Superior temporal gyrus (tissue), 1 donor: Measurements from ENCODE around the gene HRH2.
"Not testable (repeated sequence)": the region's sequence is repeated elsewhere in the genome, so short reads cannot be mapped to it uniquely, and the experiment has no call there.

Experiments used
- DNase-seq: peaks from one replicate; pipeline ENCODE4 v3.0.0-alpha.2; 2016; ENCODE audit errors: extremely low spot score

Gene HRH2

DNA sequence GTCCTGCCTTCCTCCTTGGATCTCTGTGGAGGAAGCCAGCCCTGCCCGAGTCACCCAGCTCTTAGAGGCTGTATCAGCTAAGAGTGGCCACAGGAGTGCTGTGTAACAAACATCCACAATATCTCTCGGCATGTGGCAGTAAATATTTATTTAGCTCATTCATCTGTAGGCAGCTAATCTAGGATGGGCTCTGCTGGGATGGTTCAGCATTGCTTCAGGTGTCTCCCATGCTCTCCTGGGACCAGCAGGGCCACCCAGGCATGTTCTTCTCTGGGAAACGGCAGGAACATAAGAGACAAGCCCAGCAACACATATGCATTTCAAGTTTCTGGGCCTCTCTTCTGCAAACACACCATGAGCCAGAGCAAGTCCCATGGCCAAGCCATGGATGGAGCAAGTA, 56.1 kb downstream of the HRH2 start:
- no peak for DNase-seq

DNA sequence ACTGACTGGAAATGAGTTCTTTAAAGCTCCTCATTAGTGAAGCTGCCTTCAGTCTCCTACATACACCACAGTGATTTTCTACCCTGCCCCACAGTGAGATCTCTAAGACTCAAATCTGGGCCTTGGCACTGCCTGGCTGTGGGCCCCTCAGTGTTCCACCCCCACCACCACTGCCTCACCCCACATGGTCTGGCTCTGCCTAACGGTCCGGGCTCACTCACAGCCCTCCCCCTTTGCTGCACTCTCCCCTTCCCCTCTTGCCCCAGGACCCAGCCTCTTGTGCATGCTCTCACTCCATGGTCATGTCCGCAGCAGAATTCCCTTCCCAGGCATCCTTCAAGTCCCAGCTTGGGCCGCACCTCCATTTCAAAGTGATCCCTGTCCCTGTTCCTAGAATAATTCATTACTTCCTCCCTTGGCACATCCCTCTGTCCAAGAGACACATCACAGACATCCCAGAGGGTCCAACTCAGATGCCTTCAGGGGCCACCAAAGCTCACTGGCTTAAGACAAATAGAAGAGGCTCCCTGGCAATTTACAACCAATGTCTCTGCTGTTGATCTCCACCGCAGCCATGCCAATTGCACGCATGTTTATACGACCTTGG, 56.7 kb downstream of the HRH2 start:
- no peak for DNase-seq

DNA sequence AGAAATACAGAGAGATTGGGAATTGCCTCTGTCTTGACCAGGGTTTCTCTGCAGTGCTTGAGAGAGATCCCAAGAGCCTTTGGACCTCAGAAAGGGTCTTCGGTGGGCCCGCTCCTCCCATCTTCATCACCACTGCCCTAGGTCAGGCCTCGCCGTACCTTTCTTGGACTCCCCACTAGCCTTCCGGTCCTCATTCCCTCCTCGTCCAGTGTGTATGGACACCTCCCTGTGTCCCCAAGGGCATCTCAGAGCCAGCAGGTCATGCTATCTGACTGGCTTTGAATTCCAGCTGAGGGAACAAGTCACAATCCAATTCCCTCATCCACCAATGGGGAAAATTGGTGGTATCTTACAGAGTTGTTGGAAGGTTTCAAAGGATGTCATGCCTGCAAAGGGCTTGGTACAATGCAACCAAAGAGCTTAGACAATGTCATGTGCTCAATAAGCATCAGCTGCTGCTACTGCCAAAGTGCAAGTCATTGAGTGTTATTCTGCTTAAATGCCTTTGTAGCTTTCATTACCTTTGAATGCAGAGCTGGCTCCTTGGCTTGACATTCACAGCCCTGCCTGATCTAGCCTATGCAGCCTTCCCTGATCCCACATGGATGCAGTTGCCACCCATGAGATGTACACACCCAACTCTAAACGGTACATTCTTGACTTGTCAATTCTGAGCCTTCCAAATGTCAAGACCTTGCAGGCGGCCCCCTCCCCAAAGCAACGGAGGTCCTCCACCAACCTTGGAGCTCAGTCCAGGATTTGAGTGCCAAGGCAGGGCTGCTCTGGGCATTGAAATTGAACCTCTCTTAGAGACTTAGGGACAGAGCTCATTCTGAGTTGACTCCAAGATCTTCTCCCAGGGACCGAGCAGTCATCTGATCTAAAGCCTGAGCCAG, 58.0 kb downstream of the HRH2 start:
- DNase-seq: no peak

DNA sequence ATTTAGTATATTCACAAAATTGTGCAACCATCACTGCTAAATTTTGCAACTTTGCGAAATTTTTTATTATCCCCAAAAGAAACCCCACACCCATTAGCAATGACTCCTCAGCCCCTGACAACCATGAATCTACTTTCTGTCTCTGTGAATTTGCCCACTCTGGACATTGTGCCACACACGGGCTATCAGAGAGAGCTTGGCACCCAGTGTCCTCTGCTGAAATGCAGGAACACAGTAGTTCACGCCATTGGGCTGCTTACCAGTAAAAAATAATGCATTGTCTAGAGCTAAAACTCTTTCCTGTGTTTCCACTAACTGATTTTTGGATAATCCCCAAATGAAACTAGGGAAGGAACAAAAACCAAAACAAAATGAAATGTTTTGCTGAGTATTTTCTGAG, 60.0 kb downstream of the HRH2 start:
- DNase-seq: no peak

DNA sequence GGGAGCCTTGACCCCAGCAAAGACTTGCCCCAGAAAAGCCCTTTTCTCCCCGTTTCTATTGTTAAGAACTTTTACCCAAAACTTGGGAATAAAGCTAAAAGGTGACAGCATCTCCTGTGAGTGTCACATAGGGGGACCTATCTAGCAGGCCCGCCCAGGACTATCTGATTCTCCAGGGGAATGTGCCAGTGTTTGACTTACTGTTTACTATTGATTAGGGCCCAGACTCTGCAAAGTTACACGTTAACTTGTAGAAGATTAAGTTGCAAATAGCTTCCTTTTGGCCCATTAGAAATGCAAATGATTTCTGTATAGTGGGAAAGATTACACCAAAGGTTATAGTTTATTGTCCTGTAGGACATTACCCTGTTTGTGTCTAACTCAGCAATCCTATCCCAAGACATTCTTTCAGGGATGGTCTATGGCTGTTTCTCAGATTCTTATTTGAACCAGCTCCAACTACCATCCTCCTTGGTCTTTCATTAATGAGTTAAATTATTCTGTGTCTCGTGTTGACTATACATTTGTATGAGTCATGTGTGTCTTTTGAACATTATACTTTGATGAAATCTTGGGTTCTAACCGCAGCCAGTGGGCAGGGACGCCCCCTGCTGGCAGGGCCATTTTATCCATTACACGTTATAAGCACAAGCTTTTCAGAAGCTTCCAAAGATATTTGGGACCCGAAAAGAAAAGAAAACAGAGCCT, 60.7 kb downstream of the HRH2 start:
- no peak for DNase-seq

DNA sequence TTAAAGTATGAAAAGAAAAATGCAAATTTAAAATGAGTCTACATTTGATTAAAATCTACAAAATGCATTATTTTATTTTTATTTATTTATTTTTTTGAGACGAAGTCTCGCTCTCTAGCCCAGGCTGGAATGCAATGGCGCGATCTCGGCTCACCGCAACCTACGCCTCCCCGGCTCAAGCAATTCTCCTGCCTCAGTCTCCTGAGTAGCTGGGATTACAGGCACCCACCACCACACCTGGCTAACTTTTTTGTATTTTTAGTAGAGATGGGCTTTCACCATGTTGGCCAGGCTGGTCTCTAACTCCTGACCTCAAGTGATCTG, 61.2 kb downstream of the HRH2 start:
- DNase-seq: not testable (repeated sequence)

DNA sequence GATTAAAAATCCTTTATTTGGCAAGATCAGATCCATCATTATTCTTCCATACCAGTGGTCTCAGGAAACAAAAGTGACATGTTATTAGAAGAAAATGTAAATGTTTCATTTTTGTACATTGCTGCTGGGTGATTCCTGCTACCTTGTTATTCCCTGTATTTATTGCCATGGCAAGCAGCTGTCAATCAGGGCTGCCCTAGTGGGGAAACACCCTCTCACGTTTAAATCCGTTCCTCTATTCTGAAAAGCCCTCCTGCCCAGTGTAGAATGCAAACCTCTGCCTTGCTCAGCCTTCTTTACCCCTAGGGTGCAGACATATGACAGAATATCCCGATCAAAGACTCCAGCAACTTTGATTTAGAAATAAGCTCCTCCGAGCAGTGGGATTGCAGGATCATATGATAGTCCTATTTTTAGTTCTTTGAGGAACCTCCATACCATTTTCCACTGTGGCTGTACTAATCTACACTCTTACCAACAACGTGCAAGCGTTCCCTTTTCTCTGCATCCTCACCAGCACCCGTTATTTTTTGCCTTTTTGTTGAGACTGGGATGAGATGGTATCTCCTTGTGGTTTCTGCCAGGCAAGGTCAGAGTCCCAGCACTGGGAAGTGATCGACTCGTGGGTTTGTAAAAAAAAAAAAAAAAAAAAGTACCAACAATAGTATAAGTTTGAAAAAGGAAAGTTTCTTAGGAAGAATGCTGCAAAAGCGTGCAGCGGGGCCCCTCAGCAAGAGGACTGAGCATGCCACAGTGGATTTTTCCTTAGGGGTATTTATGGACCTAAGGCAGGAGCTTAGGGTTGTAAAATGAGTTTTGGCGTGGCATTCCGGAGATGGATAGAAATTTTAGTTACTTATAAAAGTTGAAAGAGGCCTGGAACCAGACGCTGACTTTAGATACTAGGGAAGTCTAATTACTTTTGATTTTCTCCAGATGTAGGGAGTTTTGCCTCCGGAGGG, 66.7 kb downstream of the HRH2 start:
- DNase-seq: no peak

DNA sequence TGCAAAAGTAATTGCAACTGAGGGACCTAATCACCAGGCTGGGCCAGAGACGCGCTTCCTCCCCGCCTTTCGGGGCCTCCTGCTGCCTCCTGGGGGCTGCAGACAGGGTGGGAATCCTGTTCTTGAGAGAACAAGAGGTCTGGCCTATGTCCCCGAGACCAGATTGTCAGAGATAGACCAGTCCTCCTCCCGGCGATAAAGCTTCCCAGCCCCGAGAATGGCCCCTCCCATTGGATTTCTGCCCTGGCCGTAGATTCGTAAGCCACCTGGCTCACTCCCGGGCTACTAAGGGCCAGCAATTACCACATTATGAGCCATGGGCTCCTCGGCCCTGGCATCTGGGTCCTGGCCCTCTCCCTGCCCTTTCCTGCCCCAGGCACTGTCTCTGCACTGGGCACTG, 70.4 kb downstream of the HRH2 start:
- no peak for DNase-seq

DNA sequence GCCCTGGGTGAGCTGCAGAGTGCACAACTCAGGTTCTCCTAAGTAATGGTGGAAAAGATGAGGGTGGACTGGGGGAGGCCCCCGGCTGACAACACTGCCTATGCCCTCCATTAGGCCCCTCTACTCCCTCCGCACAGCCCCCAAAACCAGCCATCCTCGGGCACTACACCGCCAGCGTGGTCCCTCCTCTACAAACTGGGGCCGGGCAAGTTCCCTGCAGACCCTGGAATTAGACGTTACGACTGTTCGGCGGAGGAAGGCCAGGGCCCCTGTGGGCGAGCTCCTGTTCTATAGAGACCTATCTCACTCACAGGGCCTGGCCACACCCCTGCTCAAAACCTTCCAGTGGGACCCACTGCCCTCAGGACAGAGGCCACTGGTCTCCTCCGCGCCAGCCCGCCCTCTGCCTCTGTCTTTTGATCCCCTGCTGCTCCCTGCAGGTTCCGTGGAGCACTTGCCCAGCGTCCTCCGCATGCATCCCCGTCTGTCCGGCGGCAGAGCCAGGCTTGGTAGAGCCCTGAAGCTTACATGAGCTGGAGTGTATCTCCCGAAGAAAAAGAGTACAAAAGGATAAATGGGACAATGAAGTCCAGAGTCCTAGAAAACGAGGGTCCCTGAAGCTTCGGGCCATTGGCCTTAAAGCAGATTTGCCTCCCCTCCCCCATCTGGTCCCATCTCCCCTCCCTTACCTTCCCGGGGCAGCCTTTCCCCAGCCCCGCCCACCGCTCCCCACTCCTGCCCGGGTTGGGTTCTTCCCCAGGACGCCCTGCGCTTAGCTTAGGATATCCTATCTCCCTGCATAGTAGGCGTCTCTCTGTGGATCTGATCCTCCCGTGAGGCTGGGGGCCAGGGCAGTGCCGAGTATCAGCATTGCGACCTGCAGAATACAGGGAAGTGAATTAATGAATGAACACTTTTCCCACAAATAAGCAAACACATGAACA, 71.3 kb downstream of the HRH2 start:
- DNase-seq: no peak

DNA sequence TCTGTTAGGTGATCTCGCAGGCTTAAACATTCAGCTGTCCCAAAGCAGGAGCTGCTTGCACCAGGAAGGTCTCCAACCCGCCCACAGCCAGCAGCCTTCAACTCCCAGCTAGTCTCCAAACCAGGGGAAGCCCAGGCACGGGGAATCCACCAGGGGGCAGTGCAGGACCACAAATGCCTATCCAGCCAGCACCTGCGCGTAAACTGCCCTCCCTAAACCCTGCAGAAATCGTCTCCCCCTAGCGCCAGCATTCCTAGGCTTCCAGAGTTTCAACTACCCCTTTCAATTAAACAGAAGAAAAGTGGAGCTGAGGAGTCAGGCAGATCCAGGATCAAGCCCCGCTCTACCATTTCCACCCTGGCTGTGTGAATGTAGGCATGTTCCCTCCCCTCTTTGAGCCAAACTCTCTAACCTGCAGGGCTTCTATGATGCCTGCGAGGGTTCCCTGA, 72.0 kb downstream of the HRH2 start:
- DNase-seq: peak; percentile 95

DNA sequence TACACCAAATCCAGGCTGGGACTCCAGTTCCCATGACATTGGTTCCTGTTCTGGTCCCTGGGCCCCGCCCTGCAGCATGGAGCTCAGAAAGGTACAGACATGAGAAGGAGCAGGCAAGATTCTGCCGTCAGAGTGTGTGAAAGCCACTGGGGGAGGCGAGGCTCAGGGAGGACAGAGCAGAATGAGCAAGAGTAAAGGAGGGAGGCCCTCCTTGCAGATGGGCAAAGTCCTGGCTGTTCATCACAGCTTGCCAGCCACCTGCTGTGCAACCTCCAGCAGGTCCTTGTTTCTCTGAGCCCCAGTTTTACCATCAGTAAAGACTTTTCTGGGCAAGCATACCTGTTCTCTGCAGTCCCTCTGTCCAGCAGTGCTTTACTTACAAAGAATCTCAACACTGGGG, 73.3 kb downstream of the HRH2 start:
- no peak for DNase-seq

DNA sequence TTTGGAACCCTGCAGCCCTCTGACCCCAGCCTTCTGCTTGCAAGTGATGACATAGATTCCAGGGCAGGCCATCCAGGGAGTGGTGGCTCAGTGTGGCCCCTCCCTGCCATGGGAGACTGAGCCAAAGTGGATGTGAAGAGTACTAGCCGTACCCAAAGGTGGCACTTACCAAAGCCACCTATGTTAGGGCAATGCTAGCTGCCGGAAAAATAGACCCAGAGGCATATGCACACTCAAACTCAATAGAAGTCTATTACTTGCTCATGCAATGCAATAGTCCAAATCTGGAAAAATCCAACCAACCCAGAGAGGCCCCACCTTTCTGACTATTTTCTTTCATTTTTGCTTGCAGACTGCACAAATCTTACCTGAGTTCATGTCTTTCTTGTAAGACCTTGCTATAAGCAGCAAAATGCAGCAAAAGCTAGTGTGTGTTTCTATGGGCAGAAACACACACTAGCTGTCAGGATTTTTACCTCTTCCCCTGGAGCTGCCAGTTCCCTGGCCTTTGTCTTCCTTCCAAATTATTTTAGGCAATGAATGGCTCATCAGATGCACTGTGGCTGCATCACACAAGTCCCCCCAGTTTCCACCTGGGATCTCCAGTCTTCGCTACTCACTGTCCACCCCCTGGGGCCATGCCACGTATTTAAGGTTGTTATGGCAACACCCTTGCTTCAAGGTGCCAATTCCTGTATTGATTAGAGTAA, 74.0 kb downstream of the HRH2 start:
- DNase-seq: no peak

DNA sequence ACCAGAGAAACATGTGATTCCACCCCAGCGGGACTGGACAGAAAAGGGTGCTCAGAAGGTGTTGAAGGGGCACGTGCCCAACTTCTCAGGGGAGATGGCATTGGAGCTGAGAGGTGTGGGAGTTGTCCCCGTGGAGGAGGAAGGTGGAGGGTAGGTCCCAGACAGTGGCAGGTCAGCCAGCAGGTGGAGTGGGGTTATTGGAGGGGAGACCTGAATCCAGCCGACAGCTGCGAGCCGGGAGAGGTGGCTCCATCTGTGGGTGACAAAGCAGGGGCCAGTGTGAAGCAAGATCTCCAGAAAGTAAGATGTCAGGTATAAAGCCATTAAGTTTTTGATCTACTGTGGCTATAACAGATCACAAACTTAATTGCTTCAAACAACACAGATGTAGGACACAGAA, 75.1 kb downstream of the HRH2 start:
- DNase-seq: no peak

DNA sequence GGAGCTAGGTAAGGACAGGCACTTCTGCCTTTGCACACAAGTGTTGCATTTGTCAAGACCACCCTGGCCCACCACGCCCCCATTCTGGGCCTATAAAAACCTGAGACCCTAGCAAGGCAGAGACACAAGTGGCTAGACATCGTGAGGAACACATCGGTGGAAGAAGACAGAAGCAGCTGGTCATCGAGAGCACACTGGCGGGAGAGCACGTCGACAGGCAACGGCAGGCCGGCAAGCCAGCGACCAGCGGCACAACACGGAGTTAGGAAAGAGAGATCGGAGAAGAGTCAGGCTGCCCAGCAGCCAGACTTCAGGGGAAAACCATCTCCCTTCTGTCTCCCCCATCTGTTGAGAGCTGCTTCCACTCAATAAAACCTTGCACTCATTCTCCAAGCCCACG, 76.1 kb downstream of the HRH2 start:
- DNase-seq: no peak

DNA sequence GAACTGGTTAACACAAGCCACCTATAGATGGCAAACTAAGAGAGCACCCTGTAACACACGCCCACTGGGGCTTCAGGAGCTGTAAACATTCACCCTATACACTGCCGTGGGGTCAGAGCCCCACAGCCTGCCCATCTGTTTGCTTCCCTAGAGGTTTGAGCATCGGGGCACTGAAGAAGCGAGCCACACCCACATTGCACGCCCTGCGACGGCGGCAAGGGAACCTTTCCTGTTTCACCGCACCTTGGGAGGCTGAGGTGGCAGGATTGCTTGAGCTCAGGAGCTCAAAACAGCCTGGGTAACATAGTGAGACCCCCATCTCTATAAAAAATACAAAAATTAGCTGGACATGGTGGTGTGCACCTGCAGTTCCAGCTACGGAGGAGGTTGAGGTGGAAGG, 76.6 kb downstream of the HRH2 start:
- DNase-seq: no peak

DNA sequence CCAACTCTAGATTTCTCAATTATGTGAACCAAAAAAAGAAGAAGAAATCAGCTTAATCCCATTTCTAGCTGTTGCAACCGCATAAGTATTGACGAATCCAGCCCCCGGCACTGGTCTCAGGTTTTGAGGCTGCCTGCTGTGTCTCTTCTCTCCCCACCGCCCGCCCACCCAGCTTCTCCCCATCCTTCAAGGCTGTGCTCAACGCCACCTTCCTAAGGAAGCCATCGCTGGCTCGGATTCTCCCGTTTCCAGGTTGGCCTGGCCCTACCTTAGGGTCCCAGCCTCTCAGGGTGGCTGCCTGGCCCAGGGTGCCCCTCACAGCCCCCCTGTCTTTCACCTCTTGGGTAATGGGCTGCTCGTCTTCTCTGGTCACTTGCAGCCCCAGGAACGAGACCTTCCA, 77.8 kb downstream of the HRH2 start:
- DNase-seq: no peak

DNA sequence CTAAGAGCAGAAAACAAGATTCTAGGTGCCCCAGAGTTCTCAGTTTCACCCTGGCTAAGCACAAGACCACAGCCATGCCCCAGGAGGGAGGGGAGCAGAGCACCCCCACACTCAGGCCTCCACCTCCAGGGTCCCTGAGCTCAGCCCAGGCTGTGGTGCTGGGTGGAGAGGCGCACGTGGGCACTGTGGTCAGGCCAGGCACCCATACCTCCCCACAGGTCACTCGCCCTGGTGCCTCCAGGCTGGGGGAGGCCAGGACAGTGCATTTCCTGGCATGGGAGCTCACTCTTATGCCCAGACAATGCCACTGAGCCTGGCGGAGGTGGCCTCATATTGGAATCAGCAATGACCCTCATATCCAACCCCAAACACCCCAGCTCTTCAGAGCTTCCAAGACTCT, 78.8 kb downstream of the HRH2 start:
- DNase-seq: no peak

DNA sequence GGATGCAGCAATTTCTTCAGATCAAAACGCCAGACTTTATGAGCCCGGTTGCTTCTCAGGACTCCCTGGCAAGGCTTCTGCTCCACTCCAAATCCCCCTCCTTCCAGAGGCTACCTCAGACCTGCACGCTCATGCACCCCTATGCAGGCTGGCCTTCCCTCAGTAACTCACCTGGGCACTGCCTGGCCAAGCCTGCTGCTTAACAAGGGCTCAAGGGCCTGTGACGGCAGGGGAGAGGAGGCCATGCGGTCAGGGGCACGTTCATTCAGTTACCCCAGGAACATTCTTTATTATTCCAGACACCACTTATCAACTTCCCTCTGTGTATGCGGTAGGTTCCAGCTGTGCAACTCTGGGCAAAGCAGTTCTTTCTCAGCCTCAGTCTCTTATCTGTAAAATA, 79.6 kb downstream of the HRH2 start:
- no peak for DNase-seq

DNA sequence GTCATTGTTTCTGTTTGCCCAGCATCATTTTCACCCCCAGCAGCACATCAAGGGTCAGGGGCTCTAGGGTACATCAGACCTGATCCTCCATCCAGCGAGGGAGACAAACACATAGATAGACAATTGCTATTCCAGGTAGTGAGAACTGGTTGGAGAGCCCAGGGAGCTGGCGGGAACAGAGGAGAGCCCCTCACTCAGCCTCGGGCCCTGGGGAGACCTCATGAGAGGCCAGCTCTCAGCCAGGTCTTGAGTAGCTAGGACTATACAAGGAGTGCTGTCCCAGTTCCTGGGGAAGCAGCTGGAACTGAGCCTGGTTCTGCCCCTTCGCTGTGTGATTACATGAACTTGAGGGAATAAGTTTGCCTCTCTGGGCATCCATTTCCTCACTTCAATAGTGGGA, 80.3 kb downstream of the HRH2 start:
- no peak for DNase-seq

DNA sequence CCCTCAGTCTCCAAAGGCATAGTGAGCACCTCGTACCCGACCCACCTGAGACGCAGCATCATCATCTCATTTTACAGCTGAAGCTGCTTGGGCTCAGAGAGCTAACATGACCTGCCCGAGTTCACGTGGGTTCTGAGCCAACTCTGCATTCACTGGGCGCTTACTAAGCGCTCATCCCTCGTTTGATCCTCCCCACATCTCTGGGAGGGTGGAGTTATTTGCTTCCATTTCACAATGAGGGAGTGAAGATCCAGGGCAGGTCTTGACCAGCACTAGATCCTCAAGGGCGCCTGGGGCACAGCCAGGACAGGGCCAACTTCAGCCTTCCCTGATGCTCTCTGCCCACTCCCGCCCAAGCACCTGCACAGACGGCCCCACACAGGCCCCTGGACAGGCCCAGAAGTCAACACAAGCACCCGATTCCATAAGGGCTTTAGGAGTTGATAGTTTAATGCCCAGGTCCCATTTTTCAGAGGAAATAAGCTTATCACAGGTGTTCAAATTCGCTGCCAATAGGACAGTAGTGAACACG, 80.8 kb downstream of the HRH2 start:
- no peak for DNase-seq
